GM23338 (cell line): ENCODE data around the gene GIPC1. TPM values are rescaled to one million over a fixed set of nuclear protein-coding genes. Genes with fewer than 3 reads are reported as not detected.

Source experiments
- ATAC-seq: fragments of 200-7000 bp; cut with Tn5 transposase; 3 replicates; pipeline ENCODE4 v1.9.1; 2020
- DNase-seq: peaks from one replicate; pipeline ENCODE4 v3.0.0-alpha.2; 2015; ENCODE audit warnings: low spot score
- H2AFZ ChIP-seq: fragments of 200-600 bp; sonication (generic); 2 replicates; pipeline ENCODE4 v1.8.0; 2016; ENCODE audit warnings: antibody characterized with exemption, mild to moderate bottlenecking, moderate library complexity
- H3F3A ChIP-seq: fragments of 200-600 bp; sonication (generic); replicated peaks from 2 replicates; pipeline ENCODE4 v1.8.0; 2017; ENCODE audit warnings: antibody characterized with exemption, mixed run types, low read depth
- H3K27ac ChIP-seq: fragments of 200-600 bp; sonication (generic); 2 replicates; pipeline ENCODE4 v1.6.1; 2016; ENCODE audit warnings: low read depth
- H3K27me3 ChIP-seq: fragments of 200-600 bp; sonication (generic); 2 replicates; pipeline ENCODE4 v1.8.0; 2016; ENCODE audit warnings: mild to moderate bottlenecking, mixed run types, moderate library complexity; ENCODE audit not compliant: insufficient read depth
- H3K36me3 ChIP-seq: fragments of 200-600 bp; sonication (generic); 2 replicates; pipeline ENCODE4 v1.8.0; 2016; ENCODE audit warnings: mild to moderate bottlenecking; ENCODE audit not compliant: insufficient read depth
- H3K4me1 ChIP-seq: fragments of 200-600 bp; sonication (generic); 2 replicates; pipeline ENCODE4 v1.8.0; 2016; ENCODE audit warnings: mild to moderate bottlenecking, moderate library complexity; ENCODE audit not compliant: insufficient read depth
- H3K4me2 ChIP-seq: fragments of 200-600 bp; sonication (generic); 2 replicates; pipeline ENCODE4 v1.7.1; 2017; ENCODE audit warnings: mixed run types
- H3K4me3 ChIP-seq: fragments of 200-600 bp; sonication (generic); 2 replicates; pipeline ENCODE4 v1.6.1; 2016; ENCODE audit warnings: mixed run types
- H3K79me2 ChIP-seq: fragments of 200-600 bp; sonication (generic); replicated peaks from 2 replicates; pipeline ENCODE4 v1.8.0; 2017; ENCODE audit warnings: mild to moderate bottlenecking; ENCODE audit not compliant: insufficient read depth
- H3K9me2 ChIP-seq: fragments of 200-600 bp; sonication (generic); 2 replicates; pipeline ENCODE4 v1.8.0; 2017; ENCODE audit not compliant: insufficient read depth
- H4K20me1 ChIP-seq: fragments of 200-600 bp; sonication (generic); replicated peaks from 2 replicates; pipeline ENCODE4 v1.8.0; 2017; ENCODE audit warnings: mild to moderate bottlenecking; ENCODE audit not compliant: insufficient read depth
- H3K27ac Mint-ChIP-seq: 2 replicates; pipeline ENCODE4 v1.8.0; 2020; ENCODE audit warnings: inconsistent platforms, mild to moderate bottlenecking, moderate library complexity, mixed read lengths
- H3K27me3 Mint-ChIP-seq: 3 replicates; pipeline ENCODE4 v1.8.0; 2022; ENCODE audit warnings: low read depth, mild to moderate bottlenecking, moderate library complexity, mixed read lengths, inconsistent platforms; ENCODE audit not compliant: insufficient read depth, poor library complexity
- H3K36me3 Mint-ChIP-seq: 3 replicates; pipeline ENCODE4 v1.8.0; 2021; ENCODE audit warnings: low read depth, mild to moderate bottlenecking, inconsistent platforms, moderate library complexity, mixed read lengths
- H3K4me1 Mint-ChIP-seq: 3 replicates; pipeline ENCODE4 v1.8.0; 2020; ENCODE audit warnings: mild to moderate bottlenecking, inconsistent platforms, mixed read lengths
- H3K4me3 Mint-ChIP-seq: 3 replicates; pipeline ENCODE4 v1.8.0; 2021; ENCODE audit warnings: moderate library complexity, mild to moderate bottlenecking, inconsistent platforms, mixed read lengths
- H3K9me3 Mint-ChIP-seq: 3 replicates; pipeline ENCODE4 v1.8.0; 2020; ENCODE audit warnings: moderate library complexity, mild to moderate bottlenecking, inconsistent platforms, mixed read lengths
- CREB1 ChIP-seq: fragments of 250-450 bp; sonication (Bioruptor Pico); IDR thresholded peaks from 2 replicates; pipeline ENCODE4 v1.5.0; 2020; ENCODE audit warnings: low read depth, mild to moderate bottlenecking, moderate library complexity
- CTCF ChIP-seq, 2 experiments: fragments of 200-600 bp in 1 of 2; sonication (generic) in 1 of 2; conservative IDR thresholded peaks; 2 replicates each; pipeline versions ENCODE4 v1.5.1 to v1.6.1; 2016 to 2017; ENCODE audit warnings: antibody characterized with exemption in 2 of 2, low read depth in 2 of 2, mild to moderate bottlenecking in 2 of 2, moderate library complexity in 1 of 2
- ETS1 ChIP-seq: IDR thresholded peaks from 2 replicates; pipeline ENCODE4 v1.6.1; 2016; ENCODE audit warnings: antibody characterized with exemption
- EZH2 ChIP-seq: fragments of 200-600 bp; sonication (generic); IDR thresholded peaks from one replicate; pipeline ENCODE4 v1.8.0; 2017; ENCODE audit warnings: antibody characterized with exemption, mild to moderate bottlenecking, low read depth; ENCODE audit not compliant: unreplicated experiment
- EZH2phosphoT487 ChIP-seq: fragments of 200-600 bp; sonication (generic); IDR thresholded peaks from one replicate; pipeline ENCODE4 v1.8.1; 2018; ENCODE audit warnings: antibody characterized with exemption; ENCODE audit not compliant: unreplicated experiment
- JUNB ChIP-seq: IDR thresholded peaks from one replicate; pipeline ENCODE4 v1.6.1; 2016; ENCODE audit warnings: antibody characterized with exemption; ENCODE audit not compliant: unreplicated experiment
- NANOG ChIP-seq: IDR thresholded peaks from 2 replicates; pipeline ENCODE4 v1.6.1; 2016; ENCODE audit warnings: antibody characterized with exemption, borderline replicate concordance
- POLR2AphosphoS5 ChIP-seq: IDR thresholded peaks from 2 replicates; pipeline ENCODE4 v1.6.1; 2016; ENCODE audit warnings: antibody characterized with exemption, low read depth
- REST ChIP-seq: IDR thresholded peaks from one replicate; pipeline ENCODE4 v1.6.1; 2018; ENCODE audit warnings: antibody characterized with exemption; ENCODE audit not compliant: unreplicated experiment
- STAT1 ChIP-seq: IDR thresholded peaks from one replicate; pipeline ENCODE4 v1.6.1; 2016; ENCODE audit warnings: antibody characterized with exemption; ENCODE audit not compliant: unreplicated experiment
- ZNF114 ChIP-seq: fragments of 250-450 bp; sonication (Bioruptor Pico); IDR thresholded peaks from 2 replicates; pipeline ENCODE4 v1.5.0; 2020; ENCODE audit warnings: mild to moderate bottlenecking, moderate library complexity
- ZNF331 ChIP-seq: fragments of 250-450 bp; sonication (Bioruptor Pico); IDR thresholded peaks from 2 replicates; pipeline ENCODE4 v1.5.0; 2020; ENCODE audit warnings: low read depth, mild to moderate bottlenecking, moderate library complexity
- ZNF462 ChIP-seq: fragments of 250-450 bp; sonication (Bioruptor Pico); IDR thresholded peaks from 2 replicates; pipeline ENCODE4 v1.5.0; 2020; ENCODE audit warnings: mild to moderate bottlenecking, moderate library complexity
- polyA plus RNA-seq: library from polyadenylated mRNA; unstranded; fragments of >200 nt; fragmentation: Nextera tagmentation; extraction: Ambion mirVana; gene quantifications from 2 replicates; pipeline ENCODE4 v1.2.1, GENCODE V29; 2016
- total RNA-seq: library from RNA; depleted of rRNA; stranded (reverse); fragments of >200 nt; shearing (Covaris generic); gene quantifications from 2 replicates; pipeline ENCODE4 v1.2.3, GENCODE V29; 2014

The GIPC1 gene
- total and polyA plus RNA-seq, 2 experiments from 2014 or later = 51.6 to 106 TPM

- H3K27me3 Mint-ChIP-seq = peaks cover 6% of the 10 kb centered on the region
- no peaks in the 10 kb centered on the region for H3K36me3 ChIP-seq
- H3K36me3 Mint-ChIP-seq = no peaks in the 10 kb centered on the region; the same call in 2 of the 3 replicates
- H2AFZ ChIP-seq = no peak overlapping the region
- no peak for TF ChIP-seq CREB1
- no peak for TF ChIP-seq EZH2phosphoT487
- TF ChIP-seq POLR2AphosphoS5 = no peak
- TF ChIP-seq CTCF (conservative IDR thresholded peaks at IDR 0.05; ENCODE audit: low read depth in 2 of 2) = no peak
- TF ChIP-seq ZNF114 (CRISPR knock-in tag) = no peak
- TF ChIP-seq NANOG = no peak
- no peak for TF ChIP-seq ZNF331 (CRISPR knock-in tag)
- no peak for TF ChIP-seq ETS1
- no peak for TF ChIP-seq EZH2
- TF ChIP-seq STAT1 = no peak
- no peak for TF ChIP-seq ZNF462 (CRISPR knock-in tag)
- TF ChIP-seq REST = no peak
- no peak for TF ChIP-seq JUNB
- H3K9me3 Mint-ChIP-seq = no peaks in the 10 kb centered on the region
- H3F3A ChIP-seq = no peaks in the 10 kb centered on the region
- H3K4me2 ChIP-seq = no peak overlapping the region
- no peak overlapping the region for H3K27ac Mint-ChIP-seq
- H3K79me2 ChIP-seq = peaks cover 49% of the 10 kb centered on the region
- H3K4me3 Mint-ChIP-seq = no peak overlapping the region
- H3K27ac ChIP-seq = 0 out of 2 replicates have a peak overlapping the region, but pooled peaks have one; percentile 39
- ATAC-seq = peak; percentile 61
- no peaks in the 10 kb centered on the region; the same call in 1 of the 3 replicates for H3K4me1 Mint-ChIP-seq
- H3K4me1 ChIP-seq = peaks cover under 1% of the 10 kb centered on the region; the same call in 1 of the 2 replicates
- DNase-seq = no peak
- H3K4me3 ChIP-seq = no peak overlapping the region
- H3K9me2 ChIP-seq = no peaks in the 10 kb centered on the region
- H4K20me1 ChIP-seq = peaks cover 12% of the 10 kb centered on the region
- H3K27me3 ChIP-seq = no peaks in the 10 kb centered on the region
Measured at GRCh38 chr19:14542711-14543328, 46.9 kb upstream of the GIPC1 start.
